Type B pancreatic cell (in vitro differentiated cells): ENCODE measurements around the gene UBA3. TPM values are rescaled to one million over a fixed set of nuclear protein-coding genes. Genes with fewer than 3 reads are reported as not detected.

Source experiments
- DNase-seq: peaks from one replicate; pipeline ENCODE4 v3.0.0; 2021; ENCODE audit warnings: mixed read lengths; ENCODE audit not compliant: unreplicated experiment; ENCODE audit errors: extremely low spot score
- H3K27ac Mint-ChIP-seq: 2 replicates; pipeline ENCODE4 v1.8.0; 2021; ENCODE audit warnings: mild to moderate bottlenecking, mixed read lengths
- H3K27me3 Mint-ChIP-seq: 2 replicates; pipeline ENCODE4 v1.8.0; 2021; ENCODE audit warnings: mixed read lengths
- H3K36me3 Mint-ChIP-seq: 2 replicates; pipeline ENCODE4 v1.8.0; 2021; ENCODE audit warnings: mixed read lengths
- H3K4me1 Mint-ChIP-seq: one replicate; pipeline ENCODE4 v1.8.0; 2021; ENCODE audit warnings: mixed read lengths; ENCODE audit not compliant: unreplicated experiment
- H3K4me3 Mint-ChIP-seq: 2 replicates; pipeline ENCODE4 v1.8.0; 2021; ENCODE audit warnings: mild to moderate bottlenecking, mixed read lengths
- H3K9me3 Mint-ChIP-seq: 2 replicates; pipeline ENCODE4 v1.8.0; 2021; ENCODE audit warnings: mixed read lengths
- total RNA-seq: library from RNA; stranded (reverse); gene quantifications from 2 replicates; pipeline ENCODE4 v1.2.1, GENCODE V29; 2021; ENCODE audit warnings: low replicate concordance
- TF ChIP-seq, protein P1 (sequence below): fragments of 200-600 bp; sonication (generic); conservative IDR thresholded peaks from 2 replicates; pipeline ENCODE4 v1.5.0; 2021; ENCODE audit warnings: antibody characterized with exemption, mild to moderate bottlenecking

Gene UBA3
- total RNA-seq, 1 donor from 2014 or later, result 68.5 TPM

DNA sequence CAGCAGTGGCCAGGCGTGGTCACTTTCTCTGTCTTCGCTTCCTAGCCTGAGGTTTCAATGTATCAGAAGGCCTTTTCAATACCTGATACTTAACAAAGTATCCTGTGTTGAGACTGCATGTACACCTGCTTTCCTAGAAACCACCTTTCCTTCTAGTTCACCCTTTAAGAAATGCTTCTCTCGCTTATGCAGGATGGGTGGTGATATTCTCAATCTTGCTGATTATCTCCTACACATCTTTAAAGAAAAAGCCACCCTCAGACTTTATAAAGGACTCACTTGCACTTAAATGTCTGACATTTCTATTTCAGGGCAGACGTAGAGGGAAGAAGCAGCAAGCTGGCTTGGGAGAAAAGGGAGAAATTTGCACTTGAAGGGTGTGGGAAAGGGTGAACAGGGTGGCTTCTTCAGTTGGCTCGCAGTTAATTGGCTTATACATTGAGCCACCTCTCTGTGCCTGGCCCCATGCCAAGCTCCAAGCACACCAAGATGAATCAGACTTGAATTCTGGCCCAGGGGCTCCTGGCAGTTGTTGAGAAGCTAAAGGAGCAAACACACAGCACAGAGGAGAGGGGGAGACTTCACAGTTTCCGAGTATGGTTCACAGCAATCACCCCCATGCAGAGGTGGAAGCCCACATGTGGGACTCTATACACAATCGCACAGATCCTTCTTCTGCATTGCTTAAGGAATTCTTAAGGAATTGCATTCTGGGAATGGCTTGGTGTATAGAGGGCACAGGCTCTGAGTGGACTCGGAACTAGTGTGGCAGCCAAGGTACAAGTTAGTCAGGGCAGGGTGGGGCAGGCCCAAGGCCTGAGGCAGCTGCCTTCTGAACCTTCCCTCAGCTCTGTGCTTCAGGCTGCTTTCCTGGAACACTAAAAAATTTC lies 5.9 kb upstream of the UBA3 start:
- H3K4me1 Mint-ChIP-seq, result peaks cover 50% of the 10 kb centered on the region
- no peak for DNase-seq
- no peaks in the 10 kb centered on the region for H3K27me3 Mint-ChIP-seq
- H3K9me3 Mint-ChIP-seq, result no peaks in the 10 kb centered on the region
- H3K4me3 Mint-ChIP-seq, result peak overlapping the region; percentile 94
- H3K27ac Mint-ChIP-seq, result peak overlapping the region; percentile 83
- no peaks in the 10 kb centered on the region for H3K36me3 Mint-ChIP-seq
- TF ChIP-seq, protein P1, sequence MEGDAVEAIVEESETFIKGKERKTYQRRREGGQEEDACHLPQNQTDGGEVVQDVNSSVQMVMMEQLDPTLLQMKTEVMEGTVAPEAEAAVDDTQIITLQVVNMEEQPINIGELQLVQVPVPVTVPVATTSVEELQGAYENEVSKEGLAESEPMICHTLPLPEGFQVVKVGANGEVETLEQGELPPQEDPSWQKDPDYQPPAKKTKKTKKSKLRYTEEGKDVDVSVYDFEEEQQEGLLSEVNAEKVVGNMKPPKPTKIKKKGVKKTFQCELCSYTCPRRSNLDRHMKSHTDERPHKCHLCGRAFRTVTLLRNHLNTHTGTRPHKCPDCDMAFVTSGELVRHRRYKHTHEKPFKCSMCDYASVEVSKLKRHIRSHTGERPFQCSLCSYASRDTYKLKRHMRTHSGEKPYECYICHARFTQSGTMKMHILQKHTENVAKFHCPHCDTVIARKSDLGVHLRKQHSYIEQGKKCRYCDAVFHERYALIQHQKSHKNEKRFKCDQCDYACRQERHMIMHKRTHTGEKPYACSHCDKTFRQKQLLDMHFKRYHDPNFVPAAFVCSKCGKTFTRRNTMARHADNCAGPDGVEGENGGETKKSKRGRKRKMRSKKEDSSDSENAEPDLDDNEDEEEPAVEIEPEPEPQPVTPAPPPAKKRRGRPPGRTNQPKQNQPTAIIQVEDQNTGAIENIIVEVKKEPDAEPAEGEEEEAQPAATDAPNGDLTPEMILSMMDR, result no peak

DNA sequence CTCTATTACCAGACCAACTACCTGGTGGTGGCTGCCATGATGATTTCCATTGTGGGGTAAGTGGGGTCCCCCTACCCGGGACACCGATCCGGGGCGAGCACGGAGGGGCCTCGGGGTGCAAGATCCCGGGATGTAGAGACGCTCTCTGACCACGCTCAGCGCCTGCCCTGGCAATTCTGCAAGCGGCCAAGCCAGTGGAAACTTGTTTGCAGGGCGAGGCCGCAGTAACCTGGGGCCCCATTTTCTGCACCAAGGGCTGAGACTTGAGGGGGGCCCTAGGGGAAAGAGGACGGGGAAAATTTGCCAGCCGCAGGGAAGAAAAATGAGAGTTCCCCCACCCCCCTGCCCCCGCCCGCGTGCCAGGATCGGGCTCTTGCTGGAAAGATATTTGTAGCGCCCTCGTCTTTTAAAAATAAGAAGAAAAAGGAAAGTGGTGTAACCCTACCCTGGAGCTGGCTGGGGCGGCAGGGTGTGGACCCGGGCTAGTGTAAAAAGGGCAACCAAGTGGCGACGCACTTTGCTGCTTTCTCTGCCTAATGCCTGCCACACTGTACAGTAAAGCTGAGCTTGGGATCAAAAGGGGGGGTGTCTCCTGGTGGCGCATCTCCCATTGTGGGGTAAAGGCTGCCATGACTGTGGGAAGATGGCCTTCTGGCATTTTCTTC lies 5.1 kb upstream of the UBA3 start:
- H3K4me3 Mint-ChIP-seq, result peak overlapping the region; percentile 94
- no peak for DNase-seq
- H3K27me3 Mint-ChIP-seq, result no peaks in the 10 kb centered on the region
- H3K9me3 Mint-ChIP-seq, result no peaks in the 10 kb centered on the region
- no peaks in the 10 kb centered on the region for H3K36me3 Mint-ChIP-seq
- H3K27ac Mint-ChIP-seq, result peak overlapping the region; percentile 83
- H3K4me1 Mint-ChIP-seq, result peaks cover 57% of the 10 kb centered on the region
- TF ChIP-seq, protein P1, result no peak

DNA sequence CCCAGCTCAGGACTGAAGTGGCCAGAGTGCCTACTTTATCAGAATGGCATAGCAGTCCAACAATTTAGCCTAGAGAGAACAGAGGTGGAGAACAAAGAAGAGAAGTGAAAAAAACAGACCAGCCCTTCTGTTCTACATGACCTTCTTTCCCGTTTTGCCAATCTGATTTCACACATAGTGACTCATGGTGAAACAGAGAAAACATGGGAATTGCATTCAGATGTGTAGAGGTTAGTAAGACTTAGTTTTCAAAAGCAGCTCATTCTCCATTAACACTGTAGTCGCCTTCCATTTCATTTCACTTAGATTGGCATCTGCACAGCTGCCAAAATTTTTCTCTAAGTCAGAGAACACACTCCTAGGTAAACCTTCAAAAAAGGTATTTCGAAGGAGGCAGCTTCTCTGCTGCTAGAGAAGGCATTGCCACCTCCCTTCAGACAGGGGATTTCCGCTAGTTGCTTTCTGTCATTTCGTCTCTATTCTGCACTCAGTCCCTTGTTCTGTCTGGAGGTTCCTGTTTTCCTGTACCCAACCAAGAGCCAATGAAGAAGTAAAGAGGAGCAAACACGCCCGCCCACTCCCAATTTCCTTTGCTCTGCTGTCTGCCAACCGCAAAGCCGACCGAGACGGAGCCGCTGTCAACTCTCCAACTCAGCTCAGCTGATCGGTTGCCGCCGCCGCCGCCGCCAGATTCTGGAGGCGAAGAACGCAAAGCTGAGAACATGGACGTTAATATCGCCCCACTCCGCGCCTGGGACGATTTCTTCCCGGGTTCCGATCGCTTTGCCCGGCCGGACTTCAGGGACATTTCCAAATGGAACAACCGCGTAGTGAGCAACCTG lies 4.4 kb upstream of the UBA3 start, which contains the start of gene ARL6IP5:
TSS of gene ARL6IP5 (plus strand) at position 612 of the 842 bp plus-strand sequence. CDS start at position 723, 111 bp downstream.
- Mint-ChIP-seq H3K36me3 (no peaks in the 10 kb centered on the region), H3K27me3 (no peaks in the 10 kb centered on the region), H3K9me3 (no peaks in the 10 kb centered on the region), H3K4me3 (peak within 1 kb of the TSS; percentile 94), H3K27ac (peak within 1 kb of the TSS; percentile 83), H3K4me1 (peaks cover 50% of the 10 kb centered on the region)
- peak; percentile 89 for DNase-seq
- TF ChIP-seq, protein P1, result no peak

DNA sequence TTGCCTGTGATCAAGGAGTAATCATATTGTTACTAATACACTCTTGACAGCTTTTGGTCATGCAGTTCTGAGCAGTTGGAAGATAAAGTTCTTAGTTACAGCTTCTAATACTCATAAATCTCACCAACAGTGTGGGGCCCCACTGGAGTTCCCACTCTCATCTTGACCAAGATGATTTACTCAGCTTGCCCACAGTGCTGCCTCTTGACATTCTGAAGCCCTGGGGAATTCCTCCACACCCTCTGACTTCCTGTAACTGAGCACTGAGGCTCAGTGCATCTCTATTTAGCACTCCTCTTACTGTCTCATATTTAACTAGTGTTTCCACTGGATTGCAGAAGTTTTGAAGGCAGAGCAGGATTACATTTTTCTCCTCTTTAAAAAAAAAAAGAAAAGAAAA lies 2.6 kb upstream of the UBA3 start:
- TF ChIP-seq, protein P1, result no peak
- Mint-ChIP-seq H3K27ac (peak overlapping the region; percentile 87), H3K4me3 (peak overlapping the region; percentile 71), H3K27me3 (no peaks in the 10 kb centered on the region), H3K4me1 (peaks cover 53% of the 10 kb centered on the region), H3K36me3 (no peaks in the 10 kb centered on the region), H3K9me3 (no peaks in the 10 kb centered on the region)
- DNase-seq, result no peak

DNA sequence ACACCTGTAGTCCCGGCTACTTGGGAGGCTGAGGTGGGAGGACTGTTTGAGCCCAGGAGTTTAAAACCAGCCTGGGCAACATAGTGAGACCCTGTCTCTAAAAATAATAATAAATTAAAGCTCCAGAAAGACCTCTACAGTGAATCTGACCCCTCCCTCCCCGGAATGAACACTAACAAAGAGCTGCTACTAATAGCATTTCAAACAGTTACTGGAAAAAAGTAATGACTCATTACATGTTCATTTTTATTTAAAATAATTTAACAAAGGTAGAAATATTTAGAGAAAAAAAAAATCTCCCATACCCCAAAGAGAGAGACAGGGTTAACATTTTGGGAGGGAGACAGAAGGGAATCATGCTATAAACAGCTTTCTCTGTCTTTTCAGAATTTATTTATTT lies 2.2 kb upstream of the UBA3 start:
- Mint-ChIP-seq H3K36me3 (no peaks in the 10 kb centered on the region), H3K27me3 (no peaks in the 10 kb centered on the region), H3K27ac (peak overlapping the region; percentile 87), H3K4me1 (peaks cover 57% of the 10 kb centered on the region), H3K4me3 (no peak overlapping the region), H3K9me3 (no peaks in the 10 kb centered on the region)
- no peak for DNase-seq
- TF ChIP-seq, protein P1, result no peak
